A549 (cell line): ENCODE results near the gene LNPK.

ENCODE experiments used
- BHLHE40 ChIP-seq: IDR thresholded peaks from 2 replicates; pipeline ENCODE4 v1.6.1; 2012; ENCODE audit warnings: low read depth, low read length, inconsistent platforms
- CEBPB ChIP-seq, 2 experiments: fragments of >200 bp in 1 of 2; sonication (Bioruptor Twin) in 1 of 2; formaldehyde crosslinking in 1 of 2; IDR thresholded peaks; 2 replicates each; pipeline ENCODE4 v1.6.1; 2012 to 2016
- EP300 ChIP-seq, 2 experiments: fragments of >200 bp; sonication (Bioruptor Twin); formaldehyde crosslinking; IDR thresholded peaks; 2 replicates in 1 of 2; 3 replicates in 1 of 2; pipeline ENCODE4 v1.6.1; 2016 to 2017
- GATA3 ChIP-seq: IDR thresholded peaks from 2 replicates; pipeline ENCODE4 v1.6.1; 2012; ENCODE audit warnings: borderline replicate concordance
- HOXA7 ChIP-seq: fragments of 250-450 bp; sonication (Bioruptor Pico); IDR thresholded peaks from 2 replicates; pipeline ENCODE4 v1.5.0; 2020; ENCODE audit warnings: mild to moderate bottlenecking, moderate library complexity
- NPAS2 ChIP-seq: fragments of 250-450 bp; sonication (Bioruptor Pico); IDR thresholded peaks from 2 replicates; pipeline ENCODE4 v1.8.0; 2022; ENCODE audit warnings: mild to moderate bottlenecking, moderate library complexity, borderline replicate concordance
- POLR2A ChIP-seq: IDR thresholded peaks from 2 replicates; pipeline ENCODE4 v1.6.1; 2012; ENCODE audit warnings: mild to moderate bottlenecking, low read length
- POLR2AphosphoS2 ChIP-seq: conservative IDR thresholded peaks from 2 replicates; pipeline ENCODE4 v1.6.1; 2012; ENCODE audit warnings: low read length, improper control_type of control experiment, inconsistent platforms
- RCOR1 ChIP-seq: fragments of 150-350 bp; IDR thresholded peaks from 2 replicates; pipeline ENCODE4 v1.6.1; 2014; ENCODE audit warnings: antibody characterized with exemption, low read length, low read depth
- TF ChIP-seq, protein P1 (sequence below): fragments of >200 bp; sonication (Bioruptor Twin); formaldehyde crosslinking; IDR thresholded peaks from 3 replicates; pipeline ENCODE4 v1.5.1; 2016

DNA sequence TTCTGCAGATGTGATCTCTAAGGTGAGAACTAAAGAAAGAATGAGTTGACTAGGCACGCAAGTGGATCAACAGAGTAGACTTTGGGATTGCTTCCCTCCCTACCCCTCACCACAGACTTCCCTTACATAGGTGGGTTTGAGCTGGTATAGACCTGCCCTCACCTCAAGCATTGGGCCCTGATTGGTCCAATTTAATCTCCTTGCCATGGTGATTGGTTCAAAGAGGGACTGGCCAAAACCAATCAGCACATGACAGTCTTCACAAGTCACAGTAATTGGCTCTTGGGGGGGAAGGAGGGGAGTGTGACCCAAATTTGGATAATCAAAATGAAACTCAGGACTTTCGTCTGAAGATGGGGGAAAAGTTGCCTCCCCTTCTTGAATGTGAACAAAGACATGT lies 36.6 kb upstream of the LNPK start:
- TF ChIP-seq RCOR1 (no peak), NPAS2 (CRISPR knock-in tag) (no peak), POLR2A (no peak), GATA3 (no peak), POLR2AphosphoS2 (no peak), EP300 (IDR thresholded peaks at IDR 0.05) (no peak), BHLHE40 (no peak), CEBPB (IDR thresholded peaks at IDR 0.05) (no peak), HOXA7 (CRISPR knock-in tag) (no peak)
- TF ChIP-seq, protein P1, sequence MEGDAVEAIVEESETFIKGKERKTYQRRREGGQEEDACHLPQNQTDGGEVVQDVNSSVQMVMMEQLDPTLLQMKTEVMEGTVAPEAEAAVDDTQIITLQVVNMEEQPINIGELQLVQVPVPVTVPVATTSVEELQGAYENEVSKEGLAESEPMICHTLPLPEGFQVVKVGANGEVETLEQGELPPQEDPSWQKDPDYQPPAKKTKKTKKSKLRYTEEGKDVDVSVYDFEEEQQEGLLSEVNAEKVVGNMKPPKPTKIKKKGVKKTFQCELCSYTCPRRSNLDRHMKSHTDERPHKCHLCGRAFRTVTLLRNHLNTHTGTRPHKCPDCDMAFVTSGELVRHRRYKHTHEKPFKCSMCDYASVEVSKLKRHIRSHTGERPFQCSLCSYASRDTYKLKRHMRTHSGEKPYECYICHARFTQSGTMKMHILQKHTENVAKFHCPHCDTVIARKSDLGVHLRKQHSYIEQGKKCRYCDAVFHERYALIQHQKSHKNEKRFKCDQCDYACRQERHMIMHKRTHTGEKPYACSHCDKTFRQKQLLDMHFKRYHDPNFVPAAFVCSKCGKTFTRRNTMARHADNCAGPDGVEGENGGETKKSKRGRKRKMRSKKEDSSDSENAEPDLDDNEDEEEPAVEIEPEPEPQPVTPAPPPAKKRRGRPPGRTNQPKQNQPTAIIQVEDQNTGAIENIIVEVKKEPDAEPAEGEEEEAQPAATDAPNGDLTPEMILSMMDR, result no peak
